HepG2 (cell line): ENCODE data around the gene CUEDC2. TPM values are rescaled to one million over a fixed set of nuclear protein-coding genes. Genes with fewer than 3 reads are reported as not detected.

Experiments used
- ELF3 ChIP-seq: IDR thresholded peaks from 2 replicates; pipeline ENCODE4 v1.6.1; 2016; ENCODE audit warnings: missing genetic modification reagents, missing compliant biosample characterization
- HNF4G ChIP-seq, 2 experiments: sonication (generic) in 1 of 2; formaldehyde crosslinking in 1 of 2; IDR thresholded peaks; 2 replicates each; pipeline versions ENCODE4 v1.4.0 to v1.6.1; 2011 to 2020; ENCODE audit warnings: borderline replicate concordance in 2 of 2, low read depth in 2 of 2, mild to moderate bottlenecking in 2 of 2, low read length in 1 of 2, missing genetic modification reagents in 1 of 2, moderate library complexity in 1 of 2
- KDM5A ChIP-seq: fragments of 200-600 bp; sonication (generic); IDR thresholded peaks from 2 replicates; pipeline ENCODE4 v1.7.0; 2018; ENCODE audit warnings: antibody characterized with exemption, mild to moderate bottlenecking, low read length, borderline replicate concordance
- NFE2 ChIP-seq: sonication (generic); formaldehyde crosslinking; IDR thresholded peaks from 2 replicates; pipeline ENCODE4 v1.4.0; 2020; ENCODE audit warnings: missing genetic modification reagents
- PAF1 ChIP-seq: IDR thresholded peaks from 2 replicates; pipeline ENCODE4 v1.6.1; 2016; ENCODE audit warnings: missing genetic modification reagents, missing compliant biosample characterization
- PHF21A ChIP-seq: sonication (generic); formaldehyde crosslinking; IDR thresholded peaks from 2 replicates; pipeline ENCODE4 v1.5.0; 2020; ENCODE audit warnings: mild to moderate bottlenecking, missing genetic modification reagents
- RXRA ChIP-seq: sonication (generic); formaldehyde crosslinking; IDR thresholded peaks from 2 replicates; pipeline ENCODE4 v1.5.1; 2020; ENCODE audit warnings: missing genetic modification reagents
- ZNF354B ChIP-seq: sonication (generic); formaldehyde crosslinking; IDR thresholded peaks from 2 replicates; pipeline ENCODE4 v1.8.0; 2022; ENCODE audit warnings: mild to moderate bottlenecking, missing genetic modification reagents
- ZNF775 ChIP-seq: sonication (generic); formaldehyde crosslinking; IDR thresholded peaks from 2 replicates; pipeline ENCODE4 v1.4.0; 2020; ENCODE audit warnings: missing genetic modification reagents, mild to moderate bottlenecking, moderate library complexity, borderline replicate concordance
- polyA plus RNA-seq, 8 experiments: library from polyadenylated mRNA; depleted of rRNA in 3 of 8; stranded (reverse) in 7 of 8; unstranded in 1 of 8; fragments of >200 nt; fragmentation: Illumina TruSeq in 4 of 8; extraction: Trizol in 4 of 8; gene quantifications; 2 replicates each; pipeline versions ENCODE4 v1.2.1 to v1.2.3, GENCODE V29; 2011 to 2016; ENCODE audit warnings: low read depth in 4 of 8, missing spikeins in 1 of 8, mixed read lengths in 1 of 8; ENCODE audit not compliant: insufficient read depth in 1 of 8
- total RNA-seq, 5 experiments: library from RNA; depleted of rRNA; stranded (reverse); fragments of >200 nt; fragmentation: Illumina TruSeq; extraction: Trizol; gene quantifications; 2 replicates each; pipeline ENCODE4 v1.2.3, GENCODE V29; 2016; ENCODE audit warnings: low read depth in 1 of 5
- TF ChIP-seq, protein P1 (sequence below): sonication (generic); formaldehyde crosslinking; IDR thresholded peaks from 2 replicates; pipeline ENCODE4 v1.4.0; 2020; ENCODE audit warnings: missing genetic modification reagents, mild to moderate bottlenecking, borderline replicate concordance
- TF ChIP-seq, protein P2 (sequence below): sonication (generic); formaldehyde crosslinking; IDR thresholded peaks from 2 replicates; pipeline ENCODE4 v1.5.0; 2020; ENCODE audit warnings: mild to moderate bottlenecking, missing genetic modification reagents, moderate library complexity
- TF ChIP-seq, protein P3 (sequence below): sonication (generic); formaldehyde crosslinking; IDR thresholded peaks from 2 replicates; pipeline ENCODE4 v1.9.0; 2021; ENCODE audit warnings: missing genetic modification reagents, borderline replicate concordance
- TF ChIP-seq, protein P4 (sequence below): sonication (generic); formaldehyde crosslinking; IDR thresholded peaks from 2 replicates; pipeline ENCODE4 v1.5.1; 2020; ENCODE audit warnings: missing genetic modification reagents, mild to moderate bottlenecking, borderline replicate concordance
- TF ChIP-seq, protein P5 (sequence below): sonication (generic); formaldehyde crosslinking; IDR thresholded peaks from 2 replicates; pipeline ENCODE4 v1.8.1; 2022; ENCODE audit warnings: mild to moderate bottlenecking, missing genetic modification reagents

CUEDC2 gene
- total and polyA plus RNA-seq, 2 of the 13 experiments (the other 11 are each of a cell fraction or from before 2014, with no cell fraction given) = 13.1 to 18.4 TPM

DNA sequence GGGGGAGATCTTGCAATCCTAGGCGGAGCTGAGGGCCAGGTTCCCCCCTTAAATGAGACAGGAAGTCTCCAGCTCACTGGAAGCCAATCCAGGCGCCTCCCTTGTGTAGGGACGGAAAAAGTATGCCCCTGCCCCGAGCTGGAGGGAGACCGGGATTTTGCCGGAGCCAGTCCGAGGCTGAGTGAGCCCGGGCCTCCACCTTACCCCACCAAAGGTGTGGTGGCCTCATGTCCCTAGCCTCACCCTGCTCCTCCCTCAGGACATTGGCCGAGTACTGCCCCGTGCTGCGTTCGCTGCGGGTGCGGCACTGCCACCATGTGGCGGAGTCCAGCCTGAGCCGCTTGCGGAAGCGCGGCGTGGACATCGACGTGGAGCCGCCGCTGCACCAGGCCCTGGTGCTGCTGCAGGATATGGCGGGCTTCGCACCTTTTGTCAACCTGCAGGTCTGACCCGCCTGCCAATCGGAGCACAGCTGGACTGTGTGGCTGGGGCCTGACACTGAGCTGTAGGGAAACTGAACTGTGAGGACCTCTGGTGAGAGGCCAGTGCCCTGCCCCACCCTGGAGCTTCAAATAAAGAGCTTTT lies 9.7 kb downstream of the CUEDC2 start (continued):
- TF ChIP-seq, protein P1, sequence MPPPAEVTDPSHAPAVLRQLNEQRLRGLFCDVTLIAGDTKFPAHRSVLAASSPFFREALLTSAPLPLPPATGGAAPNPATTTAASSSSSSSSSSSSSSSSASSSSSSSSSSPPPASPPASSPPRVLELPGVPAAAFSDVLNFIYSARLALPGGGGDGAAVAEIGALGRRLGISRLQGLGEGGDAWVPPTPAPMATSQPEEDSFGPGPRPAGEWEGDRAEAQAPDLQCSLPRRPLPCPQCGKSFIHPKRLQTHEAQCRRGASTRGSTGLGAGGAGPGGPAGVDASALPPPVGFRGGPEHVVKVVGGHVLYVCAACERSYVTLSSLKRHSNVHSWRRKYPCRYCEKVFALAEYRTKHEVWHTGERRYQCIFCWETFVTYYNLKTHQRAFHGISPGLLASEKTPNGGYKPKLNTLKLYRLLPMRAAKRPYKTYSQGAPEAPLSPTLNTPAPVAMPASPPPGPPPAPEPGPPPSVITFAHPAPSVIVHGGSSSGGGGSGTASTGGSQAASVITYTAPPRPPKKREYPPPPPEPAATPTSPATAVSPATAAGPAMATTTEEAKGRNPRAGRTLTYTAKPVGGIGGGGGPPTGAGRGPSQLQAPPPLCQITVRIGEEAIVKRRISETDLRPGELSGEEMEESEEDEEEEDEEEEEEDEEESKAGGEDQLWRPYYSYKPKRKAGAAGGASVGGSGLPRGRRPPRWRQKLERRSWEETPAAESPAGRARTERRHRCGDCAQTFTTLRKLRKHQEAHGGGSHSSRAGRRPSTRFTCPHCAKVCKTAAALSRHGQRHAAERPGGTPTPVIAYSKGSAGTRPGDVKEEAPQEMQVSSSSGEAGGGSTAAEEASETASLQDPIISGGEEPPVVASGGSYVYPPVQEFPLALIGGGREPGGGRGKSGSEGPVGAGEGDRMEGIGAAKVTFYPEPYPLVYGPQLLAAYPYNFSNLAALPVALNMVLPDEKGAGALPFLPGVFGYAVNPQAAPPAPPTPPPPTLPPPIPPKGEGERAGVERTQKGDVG (CRISPR knock-in tag) = peak; percentile 72; the same call in 1 of the 2 replicates
- TF ChIP-seq, protein P2, sequence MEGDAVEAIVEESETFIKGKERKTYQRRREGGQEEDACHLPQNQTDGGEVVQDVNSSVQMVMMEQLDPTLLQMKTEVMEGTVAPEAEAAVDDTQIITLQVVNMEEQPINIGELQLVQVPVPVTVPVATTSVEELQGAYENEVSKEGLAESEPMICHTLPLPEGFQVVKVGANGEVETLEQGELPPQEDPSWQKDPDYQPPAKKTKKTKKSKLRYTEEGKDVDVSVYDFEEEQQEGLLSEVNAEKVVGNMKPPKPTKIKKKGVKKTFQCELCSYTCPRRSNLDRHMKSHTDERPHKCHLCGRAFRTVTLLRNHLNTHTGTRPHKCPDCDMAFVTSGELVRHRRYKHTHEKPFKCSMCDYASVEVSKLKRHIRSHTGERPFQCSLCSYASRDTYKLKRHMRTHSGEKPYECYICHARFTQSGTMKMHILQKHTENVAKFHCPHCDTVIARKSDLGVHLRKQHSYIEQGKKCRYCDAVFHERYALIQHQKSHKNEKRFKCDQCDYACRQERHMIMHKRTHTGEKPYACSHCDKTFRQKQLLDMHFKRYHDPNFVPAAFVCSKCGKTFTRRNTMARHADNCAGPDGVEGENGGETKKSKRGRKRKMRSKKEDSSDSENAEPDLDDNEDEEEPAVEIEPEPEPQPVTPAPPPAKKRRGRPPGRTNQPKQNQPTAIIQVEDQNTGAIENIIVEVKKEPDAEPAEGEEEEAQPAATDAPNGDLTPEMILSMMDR (CRISPR knock-in tag) = peak; percentile 99
- TF ChIP-seq PAF1 (CRISPR knock-in tag) (no peak), ZNF354B (CRISPR knock-in tag) (no peak), PHF21A (CRISPR knock-in tag) (peak; percentile 75), RXRA (CRISPR knock-in tag) (peak; percentile 90), NFE2 (no peak), ZNF775 (CRISPR knock-in tag) (no peak), HNF4G (IDR thresholded peaks at IDR 0.05; ENCODE audit: borderline replicate concordance, low read depth, low read length) (peak; percentile 12; the same call in 1 of the 2 replicates), HNF4G (CRISPR knock-in tag; IDR thresholded peaks at IDR 0.05; ENCODE audit: borderline replicate concordance, low read depth) (no peak), KDM5A (no peak), ELF3 (CRISPR knock-in tag) (peak; percentile 85)
- TF ChIP-seq, protein P3, sequence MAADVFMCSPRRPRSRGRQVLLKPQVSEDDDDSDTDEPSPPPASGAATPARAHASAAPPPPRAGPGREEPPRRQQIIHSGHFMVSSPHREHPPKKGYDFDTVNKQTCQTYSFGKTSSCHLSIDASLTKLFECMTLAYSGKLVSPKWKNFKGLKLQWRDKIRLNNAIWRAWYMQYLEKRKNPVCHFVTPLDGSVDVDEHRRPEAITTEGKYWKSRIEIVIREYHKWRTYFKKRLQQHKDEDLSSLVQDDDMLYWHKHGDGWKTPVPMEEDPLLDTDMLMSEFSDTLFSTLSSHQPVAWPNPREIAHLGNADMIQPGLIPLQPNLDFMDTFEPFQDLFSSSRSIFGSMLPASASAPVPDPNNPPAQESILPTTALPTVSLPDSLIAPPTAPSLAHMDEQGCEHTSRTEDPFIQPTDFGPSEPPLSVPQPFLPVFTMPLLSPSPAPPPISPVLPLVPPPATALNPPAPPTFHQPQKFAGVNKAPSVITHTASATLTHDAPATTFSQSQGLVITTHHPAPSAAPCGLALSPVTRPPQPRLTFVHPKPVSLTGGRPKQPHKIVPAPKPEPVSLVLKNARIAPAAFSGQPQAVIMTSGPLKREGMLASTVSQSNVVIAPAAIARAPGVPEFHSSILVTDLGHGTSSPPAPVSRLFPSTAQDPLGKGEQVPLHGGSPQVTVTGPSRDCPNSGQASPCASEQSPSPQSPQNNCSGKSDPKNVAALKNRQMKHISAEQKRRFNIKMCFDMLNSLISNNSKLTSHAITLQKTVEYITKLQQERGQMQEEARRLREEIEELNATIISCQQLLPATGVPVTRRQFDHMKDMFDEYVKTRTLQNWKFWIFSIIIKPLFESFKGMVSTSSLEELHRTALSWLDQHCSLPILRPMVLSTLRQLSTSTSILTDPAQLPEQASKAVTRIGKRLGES (CRISPR knock-in tag) = no peak
- TF ChIP-seq, protein P4, sequence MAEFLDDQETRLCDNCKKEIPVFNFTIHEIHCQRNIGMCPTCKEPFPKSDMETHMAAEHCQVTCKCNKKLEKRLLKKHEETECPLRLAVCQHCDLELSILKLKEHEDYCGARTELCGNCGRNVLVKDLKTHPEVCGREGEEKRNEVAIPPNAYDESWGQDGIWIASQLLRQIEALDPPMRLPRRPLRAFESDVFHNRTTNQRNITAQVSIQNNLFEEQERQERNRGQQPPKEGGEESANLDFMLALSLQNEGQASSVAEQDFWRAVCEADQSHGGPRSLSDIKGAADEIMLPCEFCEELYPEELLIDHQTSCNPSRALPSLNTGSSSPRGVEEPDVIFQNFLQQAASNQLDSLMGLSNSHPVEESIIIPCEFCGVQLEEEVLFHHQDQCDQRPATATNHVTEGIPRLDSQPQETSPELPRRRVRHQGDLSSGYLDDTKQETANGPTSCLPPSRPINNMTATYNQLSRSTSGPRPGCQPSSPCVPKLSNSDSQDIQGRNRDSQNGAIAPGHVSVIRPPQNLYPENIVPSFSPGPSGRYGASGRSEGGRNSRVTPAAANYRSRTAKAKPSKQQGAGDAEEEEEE (CRISPR knock-in tag) = 0 out of 2 replicates have a peak, but pooled peaks have one; percentile 24
- TF ChIP-seq, protein P5, sequence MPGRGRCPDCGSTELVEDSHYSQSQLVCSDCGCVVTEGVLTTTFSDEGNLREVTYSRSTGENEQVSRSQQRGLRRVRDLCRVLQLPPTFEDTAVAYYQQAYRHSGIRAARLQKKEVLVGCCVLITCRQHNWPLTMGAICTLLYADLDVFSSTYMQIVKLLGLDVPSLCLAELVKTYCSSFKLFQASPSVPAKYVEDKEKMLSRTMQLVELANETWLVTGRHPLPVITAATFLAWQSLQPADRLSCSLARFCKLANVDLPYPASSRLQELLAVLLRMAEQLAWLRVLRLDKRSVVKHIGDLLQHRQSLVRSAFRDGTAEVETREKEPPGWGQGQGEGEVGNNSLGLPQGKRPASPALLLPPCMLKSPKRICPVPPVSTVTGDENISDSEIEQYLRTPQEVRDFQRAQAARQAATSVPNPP (CRISPR knock-in tag) = peak; percentile 65; the same call in 1 of the 2 replicates
